Parathyroid adenoma (tissue), 2 donors: ENCODE measurements around the gene ABCA8.

Experiments used
- H2AFZ ChIP-seq: fragments of 300-600 bp; sonication (generic); one replicate; pipeline ENCODE4 v1.7.0; 2017; ENCODE audit warnings: antibody characterized with exemption, mild to moderate bottlenecking
- H3K27ac ChIP-seq: fragments of 300-600 bp; sonication (generic); one replicate; pipeline ENCODE4 v1.7.0; 2017
- H3K27me3 ChIP-seq: fragments of 300-600 bp; sonication (generic); one replicate; pipeline ENCODE4 v1.7.0; 2017; ENCODE audit warnings: low read length; ENCODE audit not compliant: control insufficient read depth, insufficient read depth
- H3K36me3 ChIP-seq: fragments of 300-600 bp; sonication (generic); one replicate; pipeline ENCODE4 v1.7.0; 2017; ENCODE audit warnings: low read length; ENCODE audit not compliant: control insufficient read depth, insufficient read depth
- H3K4me1 ChIP-seq: fragments of 300-600 bp; sonication (generic); one replicate; pipeline ENCODE4 v1.7.0; 2017; ENCODE audit warnings: control low read depth
- H3K4me2 ChIP-seq: fragments of 300-600 bp; sonication (generic); one replicate; pipeline ENCODE4 v1.7.0; 2017; ENCODE audit warnings: low read length
- H3K4me3 ChIP-seq: fragments of 300-600 bp; sonication (generic); one replicate; pipeline ENCODE4 v1.7.0; 2017; ENCODE audit warnings: low read depth, low read length
- H3K79me2 ChIP-seq: fragments of 300-600 bp; sonication (generic); one replicate; pipeline ENCODE4 v1.7.0; 2017; ENCODE audit warnings: control low read depth
- H3K9ac ChIP-seq: fragments of 300-600 bp; sonication (generic); one replicate; pipeline ENCODE4 v1.7.0; 2017; ENCODE audit warnings: mild to moderate bottlenecking
- H3K9me3 ChIP-seq: fragments of 300-600 bp; sonication (generic); one replicate; pipeline ENCODE4 v1.7.0; 2017; ENCODE audit warnings: low read length; ENCODE audit not compliant: control insufficient read depth
- TF ChIP-seq, protein P1 (sequence below): fragments of 300-600 bp; sonication (generic); IDR thresholded peaks from one replicate; pipeline ENCODE4 v1.7.0; 2017; ENCODE audit warnings: antibody characterized with exemption, mild to moderate bottlenecking
- donor health status: primary hyperparathyroidism.

Gene ABCA8

GRCh38 chr17:68820476-68820824 is 134.7 kb downstream of the ABCA8 start:
- no peaks in the 10 kb centered on the region for H3K27me3 ChIP-seq
- TF ChIP-seq, protein P1, sequence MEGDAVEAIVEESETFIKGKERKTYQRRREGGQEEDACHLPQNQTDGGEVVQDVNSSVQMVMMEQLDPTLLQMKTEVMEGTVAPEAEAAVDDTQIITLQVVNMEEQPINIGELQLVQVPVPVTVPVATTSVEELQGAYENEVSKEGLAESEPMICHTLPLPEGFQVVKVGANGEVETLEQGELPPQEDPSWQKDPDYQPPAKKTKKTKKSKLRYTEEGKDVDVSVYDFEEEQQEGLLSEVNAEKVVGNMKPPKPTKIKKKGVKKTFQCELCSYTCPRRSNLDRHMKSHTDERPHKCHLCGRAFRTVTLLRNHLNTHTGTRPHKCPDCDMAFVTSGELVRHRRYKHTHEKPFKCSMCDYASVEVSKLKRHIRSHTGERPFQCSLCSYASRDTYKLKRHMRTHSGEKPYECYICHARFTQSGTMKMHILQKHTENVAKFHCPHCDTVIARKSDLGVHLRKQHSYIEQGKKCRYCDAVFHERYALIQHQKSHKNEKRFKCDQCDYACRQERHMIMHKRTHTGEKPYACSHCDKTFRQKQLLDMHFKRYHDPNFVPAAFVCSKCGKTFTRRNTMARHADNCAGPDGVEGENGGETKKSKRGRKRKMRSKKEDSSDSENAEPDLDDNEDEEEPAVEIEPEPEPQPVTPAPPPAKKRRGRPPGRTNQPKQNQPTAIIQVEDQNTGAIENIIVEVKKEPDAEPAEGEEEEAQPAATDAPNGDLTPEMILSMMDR, result no peak
- H3K4me3 ChIP-seq, result no peak overlapping the region
- no peaks in the 10 kb centered on the region for H3K79me2 ChIP-seq
- H3K9me3 ChIP-seq, result no peaks in the 10 kb centered on the region
- no peak overlapping the region for H3K4me2 ChIP-seq
- no peaks in the 10 kb centered on the region for H3K4me1 ChIP-seq
- H3K9ac ChIP-seq, result no peak overlapping the region
- no peak overlapping the region for H3K27ac ChIP-seq
- no peaks in the 10 kb centered on the region for H3K36me3 ChIP-seq
- no peak overlapping the region for H2AFZ ChIP-seq

DNA sequence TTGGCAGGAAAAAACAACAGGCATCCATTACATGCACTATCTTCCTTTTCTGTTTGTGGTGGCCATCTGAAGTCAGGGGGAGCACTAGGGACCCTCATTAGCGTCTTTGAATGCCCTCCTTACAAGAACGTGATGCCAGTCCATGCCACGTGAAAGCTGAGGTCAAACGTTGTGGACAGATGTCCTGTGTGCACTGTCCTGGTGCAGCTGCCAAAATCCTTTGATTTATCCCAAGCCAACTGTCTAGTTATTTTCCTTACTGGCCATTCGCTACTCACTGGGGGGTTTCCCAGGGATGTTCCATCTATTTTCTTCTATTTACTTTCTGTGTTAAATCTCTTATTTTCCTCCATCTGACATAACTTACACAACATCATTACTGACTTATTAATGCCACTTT is 135.7 kb downstream of the ABCA8 start:
- H3K9me3 ChIP-seq, result no peaks in the 10 kb centered on the region
- TF ChIP-seq, protein P1, result no peak
- no peak overlapping the region for H3K4me2 ChIP-seq
- H3K4me1 ChIP-seq, result no peaks in the 10 kb centered on the region
- no peaks in the 10 kb centered on the region for H3K36me3 ChIP-seq
- no peak overlapping the region for H3K9ac ChIP-seq
- no peak overlapping the region for H3K4me3 ChIP-seq
- no peak overlapping the region for H2AFZ ChIP-seq
- no peaks in the 10 kb centered on the region for H3K79me2 ChIP-seq
- no peak overlapping the region for H3K27ac ChIP-seq
- no peaks in the 10 kb centered on the region for H3K27me3 ChIP-seq
